Measurements from ENCODE around the gene PAX9. TPM values are rescaled to one million over a fixed set of nuclear protein-coding genes. Genes with fewer than 3 reads are reported as not detected.

PAX9 gene
- total RNA-seq, 1 donor, result not detected

DNA sequence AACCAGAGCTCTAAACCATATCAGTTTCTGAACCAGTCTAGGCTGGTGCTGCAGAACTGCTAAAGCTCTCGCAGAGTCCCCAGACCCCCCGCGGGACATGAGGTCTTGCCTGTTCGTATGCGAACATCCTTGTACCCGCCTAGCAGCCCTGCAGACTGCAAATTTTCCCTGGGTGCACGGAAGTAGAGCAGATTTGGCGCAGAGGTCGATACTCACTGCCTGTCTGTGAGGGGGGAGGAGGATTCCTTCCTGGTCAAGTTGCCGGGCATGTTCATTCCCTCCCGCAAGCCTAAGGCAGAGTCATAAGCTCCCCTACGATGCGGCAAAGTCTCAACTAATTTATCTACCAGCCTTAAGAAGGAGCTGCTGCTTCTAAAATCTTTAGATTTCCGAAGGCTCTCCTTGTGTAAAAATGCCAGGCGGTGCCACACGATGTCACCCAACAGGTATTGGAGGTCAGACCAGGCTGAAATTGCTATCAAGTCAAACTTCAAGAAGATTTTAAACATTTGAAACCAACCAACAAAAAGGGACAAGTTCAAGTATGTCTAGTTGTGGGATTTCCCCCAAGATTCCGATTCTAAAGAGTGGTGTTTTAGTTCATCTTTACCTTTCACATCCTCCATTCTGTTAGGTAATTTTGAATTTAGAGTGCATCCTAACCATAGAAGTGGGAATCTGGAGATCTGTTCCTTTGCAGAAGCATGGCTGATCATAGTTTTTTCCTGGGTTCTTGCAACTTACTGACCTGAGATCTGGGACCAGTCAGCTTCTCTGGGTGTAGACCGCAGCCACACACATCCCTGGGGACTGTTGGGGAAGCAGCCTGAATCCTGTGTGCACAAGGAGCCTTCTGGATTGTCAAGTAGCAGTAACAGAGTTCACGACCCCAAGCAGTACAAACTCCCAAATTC, 1.6 kb upstream of the PAX9 start:
- no peak for DNase-seq (ENCODE audit: low read depth)
- TF ChIP-seq CTCF (IDR thresholded peaks at IDR 0.05; ENCODE audit: insufficient read depth, low read depth, low read length), result no peak
- no peak overlapping the region for H3K4me3 ChIP-seq (ENCODE audit: low read depth, low read length)

GRCh38 chr14:36660736-36661505, 739 bp upstream of the PAX9 start:
- H3K4me3 ChIP-seq (ENCODE audit: low read depth, low read length), result no peak overlapping the region
- DNase-seq (ENCODE audit: low read depth), result no peak
- no peak for TF ChIP-seq CTCF (IDR thresholded peaks at IDR 0.05; ENCODE audit: insufficient read depth, low read depth, low read length)

DNA sequence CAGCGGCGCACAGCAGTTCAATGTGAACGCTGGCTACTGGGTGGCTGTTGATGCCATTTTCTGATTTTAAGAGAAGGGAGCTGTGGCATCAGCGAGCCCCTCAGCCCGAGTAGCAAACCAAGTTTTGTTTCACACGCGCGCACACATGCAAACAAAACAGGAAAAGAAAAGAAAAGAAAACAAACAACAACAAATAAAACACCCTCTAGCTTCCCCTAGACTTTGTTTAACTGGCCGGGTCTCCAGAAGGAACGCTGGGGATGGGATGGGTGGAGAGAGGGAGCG, 540 bp downstream of the PAX9 start:
- no peak overlapping the region for H3K4me3 ChIP-seq (ENCODE audit: low read depth, low read length)
- no peak for TF ChIP-seq CTCF (IDR thresholded peaks at IDR 0.05; ENCODE audit: insufficient read depth, low read depth, low read length)
- no peak for DNase-seq (ENCODE audit: low read depth)

DNA sequence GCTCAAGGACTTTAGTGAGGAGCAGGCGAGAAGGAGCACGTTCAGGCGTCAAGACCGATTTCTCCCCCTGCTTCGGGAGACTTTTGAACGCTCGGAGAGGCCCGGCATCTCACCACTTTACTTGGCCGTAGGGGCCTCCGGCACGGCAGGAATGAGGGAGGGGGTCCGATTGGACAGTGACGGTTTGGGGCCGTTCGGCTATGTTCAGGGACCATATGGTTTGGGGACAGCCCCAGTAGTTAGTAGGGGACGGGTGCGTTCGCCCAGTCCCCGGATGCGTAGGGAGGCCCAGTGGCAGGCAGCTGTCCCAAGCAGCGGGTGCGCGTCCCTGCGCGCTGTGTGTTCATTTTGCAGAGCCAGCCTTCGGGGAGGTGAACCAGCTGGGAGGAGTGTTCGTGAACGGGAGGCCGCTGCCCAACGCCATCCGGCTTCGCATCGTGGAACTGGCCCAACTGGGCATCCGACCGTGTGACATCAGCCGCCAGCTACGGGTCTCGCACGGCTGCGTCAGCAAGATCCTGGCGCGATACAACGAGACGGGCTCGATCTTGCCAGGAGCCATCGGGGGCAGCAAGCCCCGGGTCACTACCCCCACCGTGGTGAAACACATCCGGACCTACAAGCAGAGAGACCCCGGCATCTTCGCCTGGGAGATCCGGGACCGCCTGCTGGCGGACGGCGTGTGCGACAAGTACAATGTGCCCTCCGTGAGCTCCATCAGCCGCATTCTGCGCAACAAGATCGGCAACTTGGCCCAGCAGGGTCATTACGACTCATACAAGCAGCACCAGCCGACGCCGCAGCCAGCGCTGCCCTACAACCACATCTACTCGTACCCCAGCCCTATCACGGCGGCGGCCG, 1.1 kb downstream of the PAX9 start:
- DNase-seq (ENCODE audit: low read depth), result no peak
- no peak overlapping the region for H3K4me3 ChIP-seq (ENCODE audit: low read depth, low read length)
- no peak for TF ChIP-seq CTCF (IDR thresholded peaks at IDR 0.05; ENCODE audit: insufficient read depth, low read depth, low read length)

GRCh38 chr14:36663404-36664321, 2.0 kb downstream of the PAX9 start:
- H3K4me3 ChIP-seq (ENCODE audit: low read depth, low read length), result no peak overlapping the region
- no peak for DNase-seq (ENCODE audit: low read depth)
- TF ChIP-seq CTCF (IDR thresholded peaks at IDR 0.05; ENCODE audit: insufficient read depth, low read depth, low read length), result no peak

Measured in fibroblast of villous mesenchyme (primary cell).